NCI-H446 (cell line): ENCODE data around the gene PBXIP1.

ENCODE experiments used
- DNase-seq, 2 experiments: peaks; one replicate each; lab custom pipeline; 2025; lab: John Stamatoyannopoulos, UW

PBXIP1 gene

GRCh38 chr1:154957091-154957657 is 1.3 kb upstream of the PBXIP1 start:
- no peak for DNase-seq

- no peak for DNase-seq
These were observed 644 bp upstream of the PBXIP1 start for GRCh38 chr1:154956544-154956941.

- DNase-seq, result peak in 1 of 2 experiments; percentile 29
These were observed 721 bp downstream of the PBXIP1 start for GRCh38 chr1:154955039-154955717.

DNA sequence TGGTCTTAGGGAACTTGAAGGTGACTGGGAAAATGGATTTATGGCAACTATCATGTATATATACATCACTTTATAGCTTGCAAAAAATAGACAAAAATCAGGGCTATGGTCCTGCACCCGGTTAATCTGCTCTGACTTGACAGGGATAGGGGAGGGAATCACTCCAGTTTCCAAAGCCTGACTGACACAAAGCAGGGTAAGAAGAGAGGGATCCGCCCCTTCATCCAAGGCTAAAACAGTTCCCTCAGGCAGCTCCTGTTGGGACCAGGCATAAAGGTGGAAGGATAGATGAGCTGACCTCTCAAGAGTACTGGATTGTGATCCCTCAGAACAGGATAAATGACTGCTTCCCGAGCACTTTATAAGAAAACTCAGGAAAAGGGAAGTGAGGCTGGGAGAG is 1.4 kb downstream of the PBXIP1 start:
- no peak for DNase-seq

- DNase-seq, result no peak
These were observed 2.3 kb downstream of the PBXIP1 start for GRCh38 chr1:154953611-154954038.

- DNase-seq, result no peak
These were observed 3.2 kb downstream of the PBXIP1 start for GRCh38 chr1:154952664-154953063.

DNA sequence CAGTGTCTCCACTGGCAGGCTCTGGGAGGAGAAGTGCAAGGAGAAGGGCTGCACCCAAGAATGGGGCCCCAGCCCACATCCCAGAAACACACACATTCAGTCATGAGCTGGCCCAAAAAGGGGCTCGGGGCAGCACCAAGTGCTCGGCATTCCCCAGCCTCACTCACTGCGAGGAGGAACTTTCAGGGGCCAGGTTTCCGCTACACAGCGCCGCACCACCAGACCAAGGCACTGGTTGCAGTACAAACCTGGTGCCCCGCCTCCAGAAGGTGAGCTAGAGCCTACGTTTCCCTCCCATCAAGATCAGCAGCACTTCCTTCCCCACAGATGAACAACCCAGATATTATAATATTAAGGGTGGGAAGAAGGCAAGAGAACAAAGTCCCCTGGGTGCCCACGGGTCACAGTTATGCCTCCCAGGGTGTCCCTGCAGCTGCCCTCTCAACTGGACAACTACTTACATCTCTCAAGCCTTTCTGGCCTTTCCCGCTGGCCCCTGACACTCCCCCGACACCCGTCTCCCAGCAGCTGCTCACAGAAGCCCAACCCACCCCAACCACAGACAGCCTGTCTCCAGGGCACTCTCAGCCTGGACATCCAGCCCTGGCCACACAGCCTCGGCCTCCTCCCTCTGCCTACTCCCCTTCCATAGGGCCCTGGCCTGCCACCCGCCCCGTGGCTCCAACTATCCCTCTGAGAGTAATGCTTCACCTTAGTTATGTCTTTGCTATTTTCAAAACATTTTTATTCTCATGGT is 3.8 kb downstream of the PBXIP1 start:
- DNase-seq, result no peak

- DNase-seq, result no peak
These were observed 7.8 kb downstream of the PBXIP1 start for GRCh38 chr1:154948079-154948478.

DNA sequence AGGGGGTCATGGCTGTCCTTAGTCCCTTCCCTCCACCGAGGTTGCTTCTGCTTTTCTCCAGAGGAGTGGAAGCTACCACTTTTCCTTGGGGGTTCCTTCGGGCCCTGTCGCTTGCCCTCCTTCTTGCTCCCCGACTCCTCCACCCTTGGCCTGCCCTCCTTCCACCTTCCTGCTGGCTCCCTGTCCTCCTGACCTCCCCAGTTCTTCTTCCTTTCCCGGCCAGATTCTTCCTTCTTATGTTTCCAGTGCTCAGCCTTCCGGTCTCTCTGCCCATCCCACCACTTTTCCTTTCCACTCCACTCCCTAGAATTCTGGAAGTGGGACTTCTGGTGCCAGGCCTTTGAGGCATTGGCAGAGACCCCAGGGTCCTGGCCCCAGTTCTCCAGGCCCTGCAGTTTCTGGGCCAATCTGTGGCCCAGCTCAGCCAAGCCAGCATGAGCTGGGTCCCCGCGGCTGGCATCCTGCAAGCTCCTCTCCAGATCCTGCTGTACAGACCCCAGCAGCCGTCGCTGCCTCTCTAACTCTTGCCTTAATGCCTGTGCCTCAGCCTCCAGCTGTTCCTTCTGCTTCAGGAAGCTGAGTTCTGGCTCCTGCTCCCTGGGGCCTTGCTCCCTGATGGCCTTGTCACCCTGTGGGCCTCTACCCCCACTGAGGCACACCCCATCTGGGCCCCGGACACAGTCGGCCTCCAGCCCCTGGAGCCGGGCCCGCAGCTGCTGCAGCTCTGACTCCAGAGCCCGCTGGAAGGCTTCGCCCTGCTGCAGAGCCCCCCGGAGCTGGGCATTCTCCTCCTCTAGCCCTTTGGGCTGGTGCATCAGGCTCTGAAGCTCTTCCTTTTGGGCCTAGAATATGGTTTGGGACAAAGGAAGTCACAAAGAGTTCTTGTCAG is 9.7 kb downstream of the PBXIP1 start:
- no peak for DNase-seq

GRCh38 chr1:154945160-154945961 is 10.5 kb downstream of the PBXIP1 start:
- no peak for DNase-seq

GRCh38 chr1:154944401-154945159 is 11.3 kb downstream of the PBXIP1 start:
- no peak for DNase-seq

GRCh38 chr1:154943649-154944400 is 12.1 kb downstream of the PBXIP1 start:
- peak; percentile 19 to 49 for DNase-seq

DNA sequence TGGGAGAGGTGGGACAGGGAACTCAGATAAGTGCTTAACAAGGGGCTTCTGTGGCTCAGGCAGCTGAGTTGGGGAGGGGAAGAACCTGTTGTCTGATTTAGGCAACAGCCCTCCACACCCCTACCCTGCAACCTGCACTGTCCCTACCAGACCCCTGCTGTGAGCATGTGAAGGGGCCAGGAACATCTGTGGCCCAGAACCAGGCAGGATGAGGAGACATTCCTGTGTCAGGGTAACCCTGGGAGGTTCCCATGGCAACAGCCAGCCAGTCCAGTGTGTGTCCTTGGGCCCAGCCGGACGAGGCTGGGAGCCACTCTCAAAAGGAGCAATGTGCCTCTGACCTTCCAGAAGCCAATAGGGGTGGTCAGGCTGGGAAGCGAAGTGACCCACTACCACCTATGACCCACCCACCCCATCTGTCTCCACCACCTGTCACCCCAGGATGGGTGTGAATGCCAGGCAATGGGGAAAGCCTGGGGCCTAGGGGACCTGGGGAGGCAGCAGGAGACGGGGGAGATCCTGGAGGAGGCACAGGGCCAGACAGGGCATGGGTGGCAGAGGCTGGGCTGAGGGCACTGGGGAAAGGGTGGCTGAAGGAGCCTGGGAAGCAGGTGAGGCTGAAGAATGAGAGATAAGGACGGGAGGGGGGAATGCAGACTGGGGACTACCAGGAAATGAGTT is 14.4 kb downstream of the PBXIP1 start:
- DNase-seq, result peak in 1 of 2 experiments; percentile 19

GRCh38 chr1:154940651-154941194 is 15.2 kb downstream of the PBXIP1 start:
- DNase-seq, result no peak

GRCh38 chr1:154940213-154940560 is 15.7 kb downstream of the PBXIP1 start:
- DNase-seq, result no peak

GRCh38 chr1:154938604-154939399 is 17.1 kb downstream of the PBXIP1 start:
- no peak for DNase-seq

- DNase-seq, result no peak
These were observed 17.9 kb downstream of the PBXIP1 start for GRCh38 chr1:154937988-154938386.
